ENCODE results near the gene LMTK3. TPM values are rescaled to one million over a fixed set of nuclear protein-coding genes. Genes with fewer than 3 reads are reported as not detected.

Gene LMTK3
- 15.9 to 19.4 TPM (median 19.1 TPM) in 3 replicates for total RNA-seq (2021)
- Bru-seq, nascent RNA = percentile 47 among the genes with signal in this experiment
- long read RNA-seq, experiment 1, partial matches to known transcripts = 1 of 7 reads
- long read RNA-seq, experiment 1, other reads (novel, unspliced or antisense) = 3 of 7 reads
- long read RNA-seq, experiment 2, partial matches to known transcripts = 17 of 25 reads
- long read RNA-seq, experiment 2, other reads (novel, unspliced or antisense) = 6 of 25 reads
- long read RNA-seq, experiment 3 = 0 reads

- DNase-seq (ENCODE audit: low spot score) = peak; percentile 71
- H3K4me1 Mint-ChIP-seq = peaks cover 14% of the 10 kb centered on the region
- CTCF ChIA-PET = interaction anchor here (9.5 kb wide), 1 partner anchor 73 kb away, joined by 297 read pairs; no protein-coding TSS in a partner anchor
- TF ChIP-seq ZNF219 (CRISPR knock-in tag; IDR thresholded peaks at IDR 0.05; ENCODE audit: borderline replicate concordance) (no peak), NFYB (CRISPR knock-in tag; conservative IDR thresholded peaks at IDR 0.05; ENCODE audit: low read depth) (peak; percentile 21; the same call in 1 of the 2 replicates), GABPB1 (CRISPR knock-in tag; IDR thresholded peaks at IDR 0.05) (no peak)
- H3K9me3 Mint-ChIP-seq = no peaks in the 10 kb centered on the region
- POLR2A ChIA-PET = no interaction called here
- peaks cover 3% of the 10 kb centered on the region; the same call in 1 of the 2 replicates for H3K27me3 Mint-ChIP-seq (ENCODE audit: low read depth)
- ATAC-seq = peak; percentile 9
- H3K27ac Mint-ChIP-seq = no peak within 1 kb of the TSS
- peak within 1 kb of the TSS; percentile 81 for H3K4me3 Mint-ChIP-seq
- no peaks in the 10 kb centered on the region; the same call in 1 of the 2 replicates for H3K36me3 Mint-ChIP-seq
These were observed at the start of gene LMTK3 for GRCh38 chr19:48511800-48512503. Gene LMTK3 (minus strand): TSS chr19:48511835. CDS start chr19:48511576, 259 bp downstream.

GRCh38 chr19:48561412-48561811 lies 49.8 kb upstream of the LMTK3 start:
- DNase-seq (ENCODE audit: low spot score) = no peak
- H3K9me3 Mint-ChIP-seq = no peaks in the 10 kb centered on the region
- CTCF ChIA-PET = interaction anchor here (1.0 to 1.7 kb wide), 3 partner anchors 27 to 72 kb away, joined by 4 to 5 read pairs (median 4); no protein-coding TSS in a partner anchor
- no peaks in the 10 kb centered on the region; the same call in 1 of the 2 replicates for H3K27me3 Mint-ChIP-seq (ENCODE audit: low read depth)
- no peak overlapping the region for H3K4me3 Mint-ChIP-seq
- POLR2A ChIA-PET = interaction anchor here (0.5 to 0.6 kb wide), 2 partner anchors 69 to 133 kb away, joined by 3 read pairs; no protein-coding TSS in a partner anchor
- H3K27ac Mint-ChIP-seq = no peak overlapping the region
- TF ChIP-seq HMGA2 (CRISPR knock-in tag; IDR thresholded peaks at IDR 0.05) (0 out of 2 replicates have a peak, but pooled peaks have one; percentile 9), SMAD3 (CRISPR knock-in tag; IDR thresholded peaks at IDR 0.05; ENCODE audit: borderline replicate concordance) (no peak)
- no peaks in the 10 kb centered on the region for H3K36me3 Mint-ChIP-seq
- ATAC-seq = no peak
- peaks cover 3% of the 10 kb centered on the region for H3K4me1 Mint-ChIP-seq

- DNase-seq (ENCODE audit: low spot score) = peak; percentile 48
- TF ChIP-seq CTCF (IDR thresholded peaks at IDR 0.05) (0 out of 2 replicates have a peak, but pooled peaks have one; percentile 23), ZBTB21 (CRISPR knock-in tag; IDR thresholded peaks at IDR 0.05; ENCODE audit: borderline replicate concordance) (no peak), ZNF396 (CRISPR knock-in tag; IDR thresholded peaks at IDR 0.05; ENCODE audit: borderline replicate concordance) (0 out of 2 replicates have a peak, but pooled peaks have one; percentile 47), GTF2I (CRISPR knock-in tag; conservative IDR thresholded peaks at IDR 0.05) (peak; percentile 93)
- H3K4me3 Mint-ChIP-seq = no peak overlapping the region
- ChIA-PET CTCF (interaction anchor here (0.9 to 1.8 kb wide), 6 partner anchors 13 to 70 kb away, joined by 3 to 8 read pairs (median 4); no protein-coding TSS in a partner anchor), POLR2A (no interaction called here)
- no peaks in the 10 kb centered on the region for H3K9me3 Mint-ChIP-seq
- peak; percentile 21; the same call in 1 of the 2 replicates for ATAC-seq
- H3K36me3 Mint-ChIP-seq = no peaks in the 10 kb centered on the region
- peaks cover 13% of the 10 kb centered on the region for H3K4me1 Mint-ChIP-seq
- no peak overlapping the region for H3K27ac Mint-ChIP-seq
- no peaks in the 10 kb centered on the region; the same call in 1 of the 2 replicates for H3K27me3 Mint-ChIP-seq (ENCODE audit: low read depth)
These were observed 48.5 kb upstream of the LMTK3 start for GRCh38 chr19:48560095-48560530.

GRCh38 chr19:48558018-48558684 lies 46.5 kb upstream of the LMTK3 start:
- H3K9me3 Mint-ChIP-seq = no peaks in the 10 kb centered on the region
- POLR2A ChIA-PET = no interaction called here
- H3K4me1 Mint-ChIP-seq = peaks cover 25% of the 10 kb centered on the region
- TF ChIP-seq GABPB1 (CRISPR knock-in tag; IDR thresholded peaks at IDR 0.05) = peak; percentile 63
- TF ChIP-seq ZNF317 (CRISPR knock-in tag; IDR thresholded peaks at IDR 0.05; ENCODE audit: borderline replicate concordance, low read depth) = no peak
- TF ChIP-seq FOXP4 (CRISPR knock-in tag; IDR thresholded peaks at IDR 0.05) = 0 out of 2 replicates have a peak, but pooled peaks have one; percentile 36
- no peak for TF ChIP-seq ZSCAN18 (CRISPR knock-in tag; IDR thresholded peaks at IDR 0.05)
- peak; percentile 89 for TF ChIP-seq PRDM15 (CRISPR knock-in tag; IDR thresholded peaks at IDR 0.05)
- 0 out of 2 replicates have a peak, but pooled peaks have one; percentile 24 for TF ChIP-seq MAX (CRISPR knock-in tag; IDR thresholded peaks at IDR 0.05)
- TF ChIP-seq HMGA2 (CRISPR knock-in tag; IDR thresholded peaks at IDR 0.05) = no peak
- TF ChIP-seq GTF2I (CRISPR knock-in tag; conservative IDR thresholded peaks at IDR 0.05) = peak; percentile 62; the same call in 1 of the 2 replicates
- no peaks in the 10 kb centered on the region for H3K36me3 Mint-ChIP-seq
- no peak overlapping the region for H3K4me3 Mint-ChIP-seq
- CTCF ChIA-PET = interaction anchor here (0.5 to 1.8 kb wide), 8 partner anchors 8 to 224 kb away, joined by 3 to 6 read pairs (median 4); no protein-coding TSS in a partner anchor
- peak; percentile 41 for DNase-seq (ENCODE audit: low spot score)
- ATAC-seq = peak; percentile 7; the same call in 1 of the 2 replicates
- H3K27me3 Mint-ChIP-seq (ENCODE audit: low read depth) = no peaks in the 10 kb centered on the region; the same call in 1 of the 2 replicates
- H3K27ac Mint-ChIP-seq = no peak overlapping the region

Data from WTC11 (cell line).